IMR-90 (cell line): ENCODE data around the gene INKA1.

Experiments
- FOS ChIP-seq: fragments of 150-350 bp; IDR thresholded peaks from 2 replicates; pipeline ENCODE4 v1.6.1; 2016; ENCODE audit warnings: low read depth, low read length
- MAFK ChIP-seq: IDR thresholded peaks from 2 replicates; pipeline ENCODE4 v1.6.1; 2012; ENCODE audit warnings: low read depth, low read length, improper control_type of control experiment
- MXI1 ChIP-seq: IDR thresholded peaks from 2 replicates; pipeline ENCODE4 v1.6.1; 2012; ENCODE audit warnings: low read depth, mild to moderate bottlenecking, low read length, moderate library complexity, borderline replicate concordance
- NFE2L2 ChIP-seq: fragments of 150-350 bp; IDR thresholded peaks from 2 replicates; pipeline ENCODE4 v1.6.1; 2016; ENCODE audit warnings: low read depth, mild to moderate bottlenecking, low read length
- POLR2A ChIP-seq: IDR thresholded peaks from 2 replicates; pipeline ENCODE4 v1.6.1; 2012; ENCODE audit warnings: mild to moderate bottlenecking, low read depth, low read length
- RAD21 ChIP-seq: IDR thresholded peaks from 2 replicates; pipeline ENCODE4 v1.6.1; 2012; ENCODE audit warnings: low read length, improper control_type of control experiment
- SMC3 ChIP-seq: fragments of 150-350 bp; IDR thresholded peaks from 2 replicates; pipeline ENCODE4 v1.6.1; 2016; ENCODE audit warnings: low read depth, mild to moderate bottlenecking, antibody characterized with exemption, low read length, moderate library complexity
- TF ChIP-seq, protein P1 (sequence below): conservative IDR thresholded peaks from 2 replicates; pipeline ENCODE4 v1.5.1; 2012; ENCODE audit warnings: mild to moderate bottlenecking, low read depth, low read length, improper control_type of control experiment
- TF ChIP-seq, protein P2 (sequence below): fragments of 150-350 bp; IDR thresholded peaks from 2 replicates; pipeline ENCODE4 v1.6.1; 2016; ENCODE audit warnings: low read depth, mild to moderate bottlenecking, low read length, moderate library complexity, borderline replicate concordance

DNA sequence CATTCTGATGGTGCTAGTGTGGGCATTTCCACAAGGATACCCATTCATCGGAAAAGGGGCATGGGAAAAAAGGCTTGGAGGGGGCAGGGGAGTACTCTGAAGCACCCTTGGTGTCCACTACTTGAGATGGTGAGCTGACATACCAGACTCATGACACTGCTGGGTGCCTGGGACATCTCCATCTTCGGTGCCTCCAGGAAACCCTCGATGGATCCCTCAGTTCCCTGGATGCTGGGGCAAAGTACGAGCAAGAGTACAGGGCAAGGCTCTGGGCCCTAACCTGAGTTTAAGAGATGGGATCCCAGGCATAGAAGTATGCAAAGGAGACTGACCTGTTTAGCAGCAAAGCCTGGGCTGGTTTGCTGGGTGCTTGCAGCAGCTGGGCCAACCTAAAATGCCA lies 11.5 kb upstream of the INKA1 start:
- TF ChIP-seq MXI1 (no peak), POLR2A (no peak), FOS (no peak), NFE2L2 (no peak), MAFK (no peak), RAD21 (no peak), SMC3 (no peak)
- TF ChIP-seq, protein P1, sequence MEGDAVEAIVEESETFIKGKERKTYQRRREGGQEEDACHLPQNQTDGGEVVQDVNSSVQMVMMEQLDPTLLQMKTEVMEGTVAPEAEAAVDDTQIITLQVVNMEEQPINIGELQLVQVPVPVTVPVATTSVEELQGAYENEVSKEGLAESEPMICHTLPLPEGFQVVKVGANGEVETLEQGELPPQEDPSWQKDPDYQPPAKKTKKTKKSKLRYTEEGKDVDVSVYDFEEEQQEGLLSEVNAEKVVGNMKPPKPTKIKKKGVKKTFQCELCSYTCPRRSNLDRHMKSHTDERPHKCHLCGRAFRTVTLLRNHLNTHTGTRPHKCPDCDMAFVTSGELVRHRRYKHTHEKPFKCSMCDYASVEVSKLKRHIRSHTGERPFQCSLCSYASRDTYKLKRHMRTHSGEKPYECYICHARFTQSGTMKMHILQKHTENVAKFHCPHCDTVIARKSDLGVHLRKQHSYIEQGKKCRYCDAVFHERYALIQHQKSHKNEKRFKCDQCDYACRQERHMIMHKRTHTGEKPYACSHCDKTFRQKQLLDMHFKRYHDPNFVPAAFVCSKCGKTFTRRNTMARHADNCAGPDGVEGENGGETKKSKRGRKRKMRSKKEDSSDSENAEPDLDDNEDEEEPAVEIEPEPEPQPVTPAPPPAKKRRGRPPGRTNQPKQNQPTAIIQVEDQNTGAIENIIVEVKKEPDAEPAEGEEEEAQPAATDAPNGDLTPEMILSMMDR = no peak
- TF ChIP-seq, protein P2, sequence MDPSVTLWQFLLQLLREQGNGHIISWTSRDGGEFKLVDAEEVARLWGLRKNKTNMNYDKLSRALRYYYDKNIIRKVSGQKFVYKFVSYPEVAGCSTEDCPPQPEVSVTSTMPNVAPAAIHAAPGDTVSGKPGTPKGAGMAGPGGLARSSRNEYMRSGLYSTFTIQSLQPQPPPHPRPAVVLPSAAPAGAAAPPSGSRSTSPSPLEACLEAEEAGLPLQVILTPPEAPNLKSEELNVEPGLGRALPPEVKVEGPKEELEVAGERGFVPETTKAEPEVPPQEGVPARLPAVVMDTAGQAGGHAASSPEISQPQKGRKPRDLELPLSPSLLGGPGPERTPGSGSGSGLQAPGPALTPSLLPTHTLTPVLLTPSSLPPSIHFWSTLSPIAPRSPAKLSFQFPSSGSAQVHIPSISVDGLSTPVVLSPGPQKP = no peak
